Ecto neural progenitor cell (in vitro differentiated cells): ENCODE measurements around the gene MLYCD.

Experiments used
- DNase-seq: peaks from one replicate; pipeline ENCODE4 v3.0.0-alpha.2; 2018; ENCODE audit warnings: low spot score

The MLYCD gene

DNA sequence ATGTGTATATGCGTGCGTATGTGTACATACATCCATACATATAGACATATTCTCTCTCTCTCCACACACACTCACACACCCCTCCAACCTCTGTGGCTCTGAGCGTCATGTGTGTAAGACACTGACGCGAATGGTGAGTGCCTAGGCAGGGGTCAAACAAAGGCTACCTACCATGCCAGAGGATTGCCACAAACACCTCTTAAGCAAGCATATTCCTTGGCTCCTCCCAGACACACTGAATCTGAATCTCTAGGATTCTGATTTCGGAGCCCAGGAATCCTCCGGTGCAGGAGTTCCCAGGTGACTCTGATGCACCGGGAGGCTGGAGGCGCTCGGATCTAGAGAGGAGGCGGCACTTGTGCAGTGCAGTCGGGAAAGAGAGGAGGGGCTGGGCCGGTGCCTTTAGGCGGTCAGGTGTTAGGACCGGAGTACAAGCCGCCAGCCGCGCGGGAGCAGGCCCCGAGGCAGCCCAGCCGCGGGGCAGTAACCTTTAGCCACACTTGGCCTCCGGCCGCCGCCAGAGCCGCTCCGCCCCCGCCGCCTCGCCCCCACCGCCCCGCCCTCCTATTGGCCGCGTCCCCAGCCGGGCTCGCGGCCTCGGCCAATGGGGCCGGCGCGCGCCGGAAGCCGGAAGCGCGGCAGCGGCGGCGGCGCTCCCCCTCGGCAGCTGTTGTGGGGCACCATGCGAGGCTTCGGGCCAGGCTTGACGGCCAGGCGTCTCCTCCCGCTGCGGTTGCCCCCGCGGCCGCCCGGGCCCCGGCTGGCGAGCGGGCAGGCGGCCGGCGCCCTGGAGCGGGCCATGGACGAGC, at the start of gene MLYCD:
MLYCD (plus strand) TSS at position 653 of the 809 bp plus-strand sequence; CDS start at position 683, 30 bp downstream.
- peak; percentile 90 for DNase-seq

DNA sequence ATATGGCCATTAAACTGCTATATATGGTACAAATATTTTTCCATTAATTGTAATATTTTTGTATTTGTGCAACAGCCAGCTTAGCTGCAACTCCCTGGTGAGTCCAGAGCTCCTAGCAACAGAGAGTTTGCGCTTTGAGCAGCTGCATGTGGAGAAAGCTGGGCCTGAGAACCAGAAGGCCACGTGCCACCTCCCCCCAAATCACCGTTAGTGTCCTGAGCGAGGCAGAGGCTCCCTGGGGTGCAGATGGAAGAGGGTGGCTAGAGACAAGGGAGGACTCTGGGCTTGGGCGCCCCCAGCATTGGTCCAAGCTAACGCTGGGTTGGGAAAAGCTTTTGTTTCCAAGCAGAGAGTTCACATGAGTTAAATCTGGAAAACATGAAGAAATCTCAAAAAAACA, 49.5 kb upstream of the MLYCD start:
- DNase-seq, result no peak

DNA sequence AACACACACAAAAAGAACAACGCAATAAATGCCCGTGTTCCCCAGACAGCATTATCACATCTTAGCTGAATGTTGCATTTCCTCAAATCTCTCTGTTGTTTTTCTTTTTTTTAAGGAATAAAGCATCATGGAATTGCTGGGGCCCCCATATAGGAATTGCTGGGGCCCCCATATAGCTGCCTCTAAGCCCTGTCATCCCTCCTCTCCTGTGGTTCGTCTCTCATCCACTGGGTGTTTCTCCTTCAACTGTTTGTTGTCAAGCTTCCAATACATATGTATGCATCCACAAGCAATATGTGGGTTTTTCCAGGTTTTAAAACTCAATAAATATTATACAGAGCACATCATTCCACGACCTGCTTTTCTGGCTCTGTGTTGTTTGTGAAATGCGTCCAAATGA, 48.0 kb upstream of the MLYCD start:
- DNase-seq, result no peak

DNA sequence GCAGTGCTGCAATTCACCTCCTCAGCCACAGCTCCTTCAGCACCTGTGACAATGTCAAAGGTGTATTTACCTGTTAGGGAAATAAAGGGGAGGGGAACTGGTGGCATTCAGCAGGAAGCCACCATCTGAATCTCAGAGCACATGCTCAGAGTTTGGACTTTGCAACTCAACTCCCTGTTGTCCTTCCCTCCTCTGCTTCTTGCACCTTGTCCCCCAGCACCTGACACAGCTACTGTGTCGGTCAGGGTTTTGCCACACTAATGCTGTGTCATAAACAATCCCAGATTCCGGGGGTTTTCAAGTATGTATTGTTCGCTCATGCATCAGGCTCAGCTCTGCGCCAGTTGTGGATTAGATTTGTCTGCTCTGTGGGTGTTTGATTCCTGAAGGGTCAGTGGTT, 47.4 kb upstream of the MLYCD start:
- no peak for DNase-seq

DNA sequence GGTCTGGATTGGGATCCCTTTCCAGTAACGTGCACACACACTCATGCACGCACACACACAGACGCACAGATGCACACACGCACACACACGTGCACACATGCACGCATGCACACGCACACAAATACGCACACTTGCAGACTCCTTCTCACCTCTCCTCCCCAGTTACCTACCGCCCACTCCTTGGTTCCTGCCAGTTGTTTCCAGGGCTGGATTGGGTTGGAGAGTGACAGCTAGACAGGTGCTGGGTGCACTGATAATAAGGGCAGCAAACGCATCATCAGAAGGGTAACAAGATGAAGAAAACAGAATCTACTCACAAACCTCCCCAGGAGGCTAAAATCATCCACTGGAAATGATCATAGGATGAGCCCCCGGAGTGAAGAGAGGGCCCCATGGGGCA, 46.1 kb upstream of the MLYCD start:
- DNase-seq, result no peak

DNA sequence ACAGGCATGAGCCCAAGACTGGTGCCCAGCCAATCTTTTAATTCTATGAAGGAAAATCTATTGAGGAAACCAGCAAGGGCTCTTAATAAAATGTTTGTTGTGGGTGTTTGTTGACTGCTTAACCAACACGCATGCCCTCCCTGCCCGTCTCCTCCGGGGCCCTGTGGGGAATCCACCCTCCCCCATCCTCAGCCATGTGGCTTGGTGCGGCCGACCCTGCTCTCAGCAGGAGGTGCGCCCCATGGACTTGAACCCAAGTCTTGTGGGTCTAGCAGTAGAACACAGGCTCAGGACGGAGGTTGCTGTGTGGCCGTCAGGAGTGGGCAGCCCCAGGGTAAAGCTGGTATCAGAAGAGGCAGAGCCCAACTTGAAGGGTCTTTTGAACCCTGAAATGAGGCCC, 45.1 kb upstream of the MLYCD start:
- DNase-seq, result no peak

DNA sequence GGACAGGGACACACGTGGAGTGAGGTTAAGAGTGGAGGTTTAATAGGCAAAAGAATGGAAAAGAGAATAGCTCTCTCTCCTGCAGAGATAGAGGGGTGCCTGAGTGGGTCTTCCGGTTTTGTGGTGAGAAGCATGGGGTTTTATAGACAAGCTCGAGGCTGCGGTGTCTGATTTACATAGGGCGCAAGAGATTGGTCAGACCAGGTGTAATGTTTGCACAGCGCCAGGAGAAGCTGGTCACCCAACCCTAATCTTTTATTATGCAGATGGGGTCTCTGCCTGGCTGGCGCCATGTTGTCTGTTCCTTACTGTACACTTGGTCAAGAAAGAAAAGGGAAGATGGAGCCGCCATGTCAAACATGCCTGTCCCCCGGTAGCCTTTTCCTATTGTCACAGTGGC, 44.5 kb upstream of the MLYCD start:
- DNase-seq, result no peak

DNA sequence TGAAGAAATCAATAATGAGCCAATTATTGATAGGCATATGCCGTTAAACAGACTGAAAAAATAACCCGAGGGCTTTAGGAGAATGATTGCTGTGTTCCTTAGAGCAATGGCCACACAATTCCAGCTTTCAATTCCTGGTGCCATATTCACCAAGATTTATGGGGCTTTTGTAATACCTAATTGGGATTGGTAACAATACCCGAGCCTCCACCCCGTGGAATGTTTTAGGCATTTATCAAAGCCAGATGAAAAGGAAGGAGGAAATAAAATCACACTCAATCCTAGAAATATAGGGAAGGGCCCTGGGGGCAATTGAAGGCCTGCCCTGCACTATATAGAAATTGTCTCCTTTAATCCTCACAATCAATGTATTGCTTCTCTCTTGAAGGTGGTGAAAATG, 42.1 kb upstream of the MLYCD start:
- DNase-seq, result no peak

DNA sequence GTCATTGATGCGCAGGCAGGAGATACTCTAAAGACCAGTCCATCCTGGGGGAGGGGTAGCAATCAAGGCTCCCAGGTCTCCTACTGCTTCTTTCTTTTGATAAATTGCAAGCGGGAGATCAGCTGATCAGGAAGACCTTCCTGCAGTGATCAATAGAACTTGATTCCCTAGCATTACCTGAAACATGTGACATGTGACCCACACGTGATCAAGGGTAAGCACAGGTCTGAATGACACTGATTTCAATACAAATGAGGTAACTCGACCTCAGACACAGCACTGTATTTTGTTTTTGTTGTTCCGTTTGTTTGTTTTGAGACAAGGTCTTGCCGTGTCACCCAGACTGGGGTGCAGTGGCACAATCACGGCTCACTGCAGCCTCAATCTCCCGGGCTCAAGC, 39.6 kb upstream of the MLYCD start:
- DNase-seq, result no peak

DNA sequence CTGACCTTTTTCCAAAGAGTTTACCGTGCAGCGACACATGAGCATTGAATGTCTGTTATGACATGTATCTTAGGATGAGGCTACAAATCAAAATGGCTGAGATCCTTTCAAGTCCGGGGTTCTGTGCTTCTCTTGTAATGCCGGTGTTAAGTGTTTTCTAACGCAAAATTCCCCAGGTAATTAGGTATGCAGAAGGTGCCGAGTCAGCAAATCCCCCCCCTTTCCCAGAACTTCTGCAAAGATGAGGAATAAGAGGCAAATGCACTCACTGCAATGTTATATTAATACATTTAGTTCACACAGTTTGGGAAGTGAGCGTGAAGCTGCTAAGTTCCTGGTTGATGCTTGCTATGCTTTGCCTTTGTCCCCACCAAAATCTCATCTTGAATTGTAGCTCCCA, 36.3 kb upstream of the MLYCD start:
- no peak for DNase-seq

DNA sequence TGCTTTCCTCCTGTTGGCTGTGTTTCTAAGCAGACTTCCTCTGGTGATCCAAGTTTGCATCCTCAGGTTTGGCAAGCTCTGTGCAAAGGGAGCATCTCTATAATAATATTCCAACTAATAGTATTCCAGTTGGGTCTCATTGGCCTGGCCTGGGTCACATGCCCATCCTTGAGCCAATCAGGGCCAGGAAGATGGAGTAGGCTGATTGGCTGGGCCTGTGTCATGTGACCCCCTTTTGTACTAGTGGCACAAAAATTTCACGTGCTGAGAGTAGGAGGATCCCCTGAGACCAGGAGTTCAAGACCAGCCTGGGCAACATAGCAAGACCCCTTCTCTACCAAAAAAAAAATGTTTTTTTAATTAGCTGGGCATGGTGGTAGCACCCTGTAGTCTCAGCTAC, 35.2 kb upstream of the MLYCD start:
- no peak for DNase-seq

DNA sequence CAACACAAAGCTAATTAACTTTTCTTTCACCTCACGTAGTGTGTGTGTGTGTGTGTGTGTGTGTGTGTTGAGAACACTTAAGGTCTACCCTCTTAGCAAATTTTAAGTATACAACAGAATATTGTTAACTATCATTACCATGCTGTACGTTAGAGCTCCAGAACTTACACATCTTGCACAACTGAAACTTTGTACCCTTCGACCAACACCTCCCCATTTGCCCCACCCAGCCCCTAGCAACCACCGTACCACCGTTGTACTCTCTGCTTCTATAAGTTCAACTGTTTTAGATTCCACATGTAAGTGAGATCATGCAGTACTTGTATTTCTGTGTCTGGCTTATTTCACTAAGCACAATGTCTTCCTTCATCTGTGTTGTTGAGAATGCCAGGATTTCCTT, 28.1 kb upstream of the MLYCD start:
- no peak for DNase-seq

DNA sequence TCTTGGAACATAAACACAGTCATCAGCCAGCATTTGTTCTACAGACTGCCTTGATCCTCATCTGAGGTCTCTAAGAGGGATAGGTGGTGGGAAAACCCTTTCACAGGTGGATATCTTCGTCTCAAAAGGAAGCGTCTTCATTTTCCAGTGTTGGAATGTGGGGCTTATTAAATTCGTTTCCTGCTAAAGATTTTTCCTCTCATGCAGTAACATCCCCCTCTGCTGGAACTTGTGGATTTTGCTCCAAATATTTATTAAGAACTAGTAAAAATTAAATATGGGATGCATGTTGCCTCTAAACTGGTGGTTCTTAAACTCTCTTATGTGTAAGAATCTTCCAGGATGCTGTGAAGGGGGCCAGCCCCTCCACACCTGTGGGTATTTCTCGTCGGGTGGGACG, 20.1 kb upstream of the MLYCD start:
- DNase-seq, result peak; percentile 15

DNA sequence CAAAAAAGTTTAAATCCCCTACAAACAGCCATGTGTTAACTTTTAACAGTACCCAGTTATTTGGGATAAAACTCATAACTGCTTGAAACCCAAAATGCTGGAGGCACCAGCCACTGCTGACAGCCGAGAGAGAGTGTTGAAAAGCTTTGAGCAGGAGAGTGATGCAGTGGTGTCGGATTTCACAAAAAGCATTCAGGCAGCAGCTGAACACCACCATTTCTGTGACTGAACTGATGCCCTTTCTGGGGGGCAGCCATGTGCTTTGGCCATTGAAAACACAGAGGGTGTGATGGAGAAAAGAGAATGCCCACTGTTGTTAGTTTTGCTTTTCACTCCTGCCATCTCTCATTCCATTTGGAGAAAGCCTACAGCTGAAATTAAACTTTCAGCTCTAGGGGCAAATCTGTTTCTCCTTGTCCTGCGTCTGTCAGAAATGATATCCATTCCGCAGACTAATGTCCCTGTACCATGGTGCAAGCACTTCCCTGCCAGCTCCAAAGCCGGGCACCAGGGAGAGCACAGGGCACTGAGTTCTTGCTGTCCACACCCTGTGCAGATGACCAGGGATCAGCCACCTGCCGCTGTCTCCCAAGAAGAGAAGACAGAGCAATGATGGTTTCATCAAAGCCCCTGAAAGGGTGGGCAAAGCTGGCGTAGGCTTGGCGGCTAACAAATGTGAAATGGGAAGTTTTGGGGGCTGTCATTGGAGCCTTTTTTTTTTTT, 16.6 kb upstream of the MLYCD start:
- no peak for DNase-seq

DNA sequence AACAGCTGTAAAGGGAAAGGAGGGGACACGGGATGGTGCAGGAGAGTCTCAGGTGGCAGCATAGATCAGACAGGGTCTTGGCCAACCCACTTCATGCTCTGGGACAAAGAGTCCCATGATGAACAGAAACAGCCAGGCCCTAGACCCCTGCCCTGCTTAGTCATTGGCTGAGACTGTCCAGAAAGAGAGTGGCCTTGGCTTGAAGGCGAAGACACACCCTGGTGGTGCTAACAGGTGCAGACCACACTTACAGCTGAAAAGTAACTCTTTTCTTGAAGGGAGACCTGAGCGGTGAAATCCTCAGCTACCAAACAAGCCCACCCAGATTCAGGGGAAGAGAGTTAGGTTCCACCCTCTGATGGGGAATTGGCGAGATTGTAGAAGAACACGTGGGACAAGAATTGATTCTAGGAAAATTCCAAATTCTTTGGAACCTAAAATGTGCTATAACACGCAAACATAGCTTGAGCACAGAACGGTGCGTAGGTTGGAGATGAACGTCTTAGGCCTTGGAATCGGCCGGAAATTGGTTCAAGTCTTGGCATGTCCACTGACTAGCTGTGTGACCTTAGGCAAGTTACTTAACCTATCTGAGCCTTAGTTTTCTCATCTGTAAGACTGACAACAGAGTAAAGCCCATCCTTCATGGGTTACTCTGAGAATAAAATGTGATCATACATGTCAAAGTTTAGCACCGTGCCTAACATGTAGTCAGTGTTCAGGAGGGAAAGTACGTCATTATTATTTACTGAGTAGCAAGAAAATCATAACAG, 12.5 kb upstream of the MLYCD start:
- DNase-seq, result no peak

DNA sequence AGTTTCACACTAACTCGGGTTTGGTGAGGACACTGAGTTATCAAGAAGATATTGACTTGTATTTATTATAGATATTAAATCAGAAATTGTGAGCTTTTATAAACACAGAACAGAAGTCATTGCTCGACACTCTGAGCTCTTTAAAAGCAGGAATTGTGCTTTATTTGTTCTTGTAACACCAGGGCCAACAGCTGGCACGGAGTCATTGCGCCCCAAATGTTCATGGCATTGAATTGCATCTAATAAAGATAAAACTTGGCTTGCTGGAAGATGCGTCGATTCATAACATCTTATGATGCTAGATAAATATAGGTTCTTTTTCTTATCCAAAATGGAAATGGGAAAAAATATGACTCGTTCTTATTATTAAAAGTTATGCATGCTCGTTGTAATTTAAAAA, 11.8 kb upstream of the MLYCD start:
- no peak for DNase-seq

DNA sequence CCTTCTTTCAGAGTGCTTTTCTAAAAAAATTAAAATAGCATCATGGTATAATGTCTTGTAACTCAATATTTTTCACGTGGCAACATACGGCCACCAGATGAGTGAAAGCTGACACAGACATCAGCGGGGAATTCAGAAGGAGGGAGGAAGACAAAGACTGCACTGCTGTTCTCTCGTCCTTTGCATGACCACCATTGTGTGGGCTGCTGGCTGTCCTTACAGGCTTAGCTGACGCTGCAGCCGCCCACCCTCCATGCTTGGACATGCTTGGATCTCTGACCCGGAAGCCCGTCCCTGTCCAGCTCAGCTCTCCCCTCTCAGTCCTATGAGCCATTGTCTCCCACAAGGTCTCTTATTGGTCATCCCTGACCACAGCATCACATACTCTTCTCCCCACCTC, 11.4 kb upstream of the MLYCD start:
- DNase-seq, result no peak

DNA sequence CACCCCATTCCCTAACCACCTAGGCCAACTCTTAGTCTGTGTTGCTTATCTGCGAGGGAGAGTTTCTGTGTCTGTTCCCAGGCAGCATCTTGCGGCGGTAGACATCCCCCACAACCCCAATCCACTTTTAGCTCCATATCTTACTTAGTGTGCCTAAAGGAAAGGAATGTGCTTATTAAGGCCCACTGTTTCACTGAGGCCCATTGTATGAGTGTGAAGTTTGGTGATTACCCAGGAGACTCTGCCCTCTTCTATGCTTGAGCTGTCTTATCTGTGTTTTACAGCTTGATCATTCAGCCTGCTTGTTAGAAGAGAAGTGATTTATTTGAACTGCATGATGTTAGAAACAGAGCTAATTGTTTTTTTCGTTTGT, 10.3 kb upstream of the MLYCD start:
- DNase-seq, result no peak

DNA sequence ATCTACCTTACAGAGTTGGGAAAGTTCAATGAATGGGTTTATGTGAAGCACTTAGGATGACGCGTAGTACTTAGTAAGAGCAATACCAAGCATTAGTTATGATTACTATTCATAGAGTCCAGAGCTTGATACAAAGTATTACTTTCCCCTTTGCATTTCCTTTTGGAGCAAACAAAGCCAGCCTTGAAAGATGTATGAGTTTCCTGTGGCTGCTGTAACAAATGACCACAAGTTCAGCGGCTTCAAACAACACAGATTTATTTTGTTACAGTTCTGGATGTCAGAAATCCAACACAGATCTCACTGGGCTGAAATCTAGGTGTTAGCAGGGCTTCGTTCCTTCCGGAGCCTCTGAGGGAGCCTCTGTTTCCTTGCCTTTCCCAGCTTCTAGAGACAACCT, 8.6 kb upstream of the MLYCD start:
- DNase-seq, result no peak

DNA sequence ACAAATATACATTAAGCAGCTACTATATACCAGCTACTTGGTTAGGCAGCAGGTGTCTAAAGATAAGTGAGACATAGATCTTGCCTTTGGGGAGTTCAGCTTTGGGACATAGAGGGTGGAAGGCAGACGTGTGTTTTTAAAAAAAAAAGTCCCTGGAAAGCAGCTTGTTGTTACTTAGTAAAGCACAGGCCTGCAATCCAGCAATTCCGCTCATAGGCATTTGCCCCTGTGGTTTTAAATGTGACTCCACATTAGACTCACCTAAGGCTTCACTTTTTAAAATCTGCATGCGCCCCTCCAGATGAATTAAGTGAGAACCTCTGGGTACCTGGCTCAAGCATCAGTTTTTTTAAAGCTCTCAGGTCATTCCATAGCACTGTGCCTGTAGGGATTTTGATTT, 7.2 kb upstream of the MLYCD start:
- DNase-seq, result no peak

DNA sequence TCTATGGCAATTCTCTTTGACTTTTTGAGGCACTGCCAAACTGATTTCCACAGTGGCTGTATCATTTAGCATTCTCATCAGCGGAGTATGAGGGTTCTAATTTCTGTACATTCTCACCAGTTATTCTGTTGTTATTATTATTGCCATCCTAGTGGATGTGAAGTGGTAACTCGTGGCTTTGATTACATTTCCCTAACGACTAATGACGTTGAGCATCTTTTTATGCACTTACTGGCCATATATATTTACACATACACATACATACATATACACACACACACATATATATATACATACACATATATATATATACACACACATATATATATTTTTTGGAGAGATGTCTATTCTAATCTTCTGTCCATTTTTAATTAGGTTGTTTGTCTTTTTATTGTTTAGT, 3.7 kb upstream of the MLYCD start:
- DNase-seq, result no peak

DNA sequence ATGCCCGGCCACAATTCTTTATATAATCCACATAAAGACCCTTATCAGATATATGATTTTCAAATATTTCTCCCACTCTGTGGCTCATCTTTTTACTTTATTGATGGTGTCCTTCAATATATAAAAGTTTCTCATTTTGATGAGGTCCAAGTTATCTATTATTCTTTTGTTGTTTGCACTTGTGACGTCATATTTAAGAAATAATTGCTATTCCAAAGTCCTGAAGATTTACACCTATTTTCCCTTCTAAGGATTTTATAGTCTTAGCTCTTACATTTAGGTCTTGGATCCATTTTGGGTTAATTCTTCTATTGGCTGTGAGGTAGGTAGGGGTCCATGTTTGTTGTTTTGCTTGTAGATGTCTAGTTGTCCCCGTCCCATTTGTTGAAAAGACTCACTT, 3.0 kb upstream of the MLYCD start:
- no peak for DNase-seq

DNA sequence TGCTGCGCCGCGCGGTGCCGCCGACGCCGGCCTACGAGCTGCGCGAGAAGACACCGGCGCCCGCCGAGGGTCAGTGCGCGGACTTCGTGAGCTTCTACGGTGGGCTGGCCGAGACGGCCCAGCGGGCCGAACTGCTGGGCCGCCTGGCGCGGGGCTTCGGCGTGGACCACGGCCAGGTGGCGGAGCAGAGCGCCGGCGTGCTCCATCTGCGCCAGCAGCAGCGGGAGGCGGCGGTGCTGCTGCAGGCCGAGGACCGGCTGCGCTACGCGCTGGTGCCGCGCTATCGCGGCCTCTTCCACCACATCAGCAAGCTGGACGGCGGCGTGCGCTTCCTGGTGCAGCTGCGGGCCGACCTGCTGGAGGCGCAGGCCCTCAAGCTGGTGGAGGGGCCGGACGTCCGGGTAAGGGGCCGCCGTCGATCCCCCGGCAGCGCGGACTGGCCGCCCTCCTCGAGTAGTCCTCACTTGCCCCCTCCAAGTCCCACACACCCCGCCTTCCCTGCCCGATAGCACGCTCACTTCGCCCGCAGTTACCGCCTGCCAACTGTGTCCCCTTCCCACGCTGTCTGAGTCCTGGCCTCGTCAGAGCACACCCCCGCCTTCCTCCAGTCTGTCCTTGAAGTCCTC, 470 bp downstream of the MLYCD start:
- DNase-seq, result peak; percentile 65
